GM12878 (cell line): Measurements from ENCODE around the gene HOXD11. TPM values are rescaled to one million over a fixed set of nuclear protein-coding genes. Genes with fewer than 3 reads are reported as not detected.

Experiments used
- ATAC-seq: fragments of 200-7000 bp; cut with Tn5 transposase; 3 replicates; pipeline ENCODE4 v1.9.1; 2020; ENCODE audit warnings: mild to moderate bottlenecking, moderate library complexity
- BruUV-seq: library from RNA; stranded (reverse); fragments of 400-500 nt; replicated peaks from 2 replicates; lab custom pipeline; 2021; lab: Mats Ljungman, UMichigan
- CTCF ChIA-PET: fragments of 300-600 bp; sonication (Branson Sonifier 250); formaldehyde crosslinking; extraction: SDS; loops from one replicate; lab custom pipeline; 2021; ENCODE audit warnings: inconsistent platforms; lab: Yijun Ruan, JAX
- POLR2A ChIA-PET: fragments of 350-600 bp; formaldehyde crosslinking; extraction: SDS; loops from one replicate; lab custom pipeline; 2021; ENCODE audit warnings: inconsistent platforms; lab: Charles Lee
- RAD21 ChIA-PET: fragments of 300-600 bp; sonication (Branson Sonifier 250); formaldehyde crosslinking; loops from one replicate; lab custom pipeline; 2023; ENCODE audit warnings: antibody characterized with exemption; ENCODE audit not compliant: unreplicated experiment; lab: Charles Lee
- SMC1A ChIA-PET: fragments of 300-600 bp; sonication (Branson Sonifier 250); formaldehyde crosslinking; loops from one replicate; lab custom pipeline; 2023; ENCODE audit not compliant: unreplicated experiment, uncharacterized antibody; lab: Charles Lee
- DNase-seq: peaks from one replicate; pipeline ENCODE4 v3.0.0-alpha.2; 2011; ENCODE audit warnings: low read depth, low spot score
- FAIRE-seq: peaks from 3 replicates; lab custom pipeline; 2011; peaks lifted over from hg19 to GRCh38; lab: Jason Lieb, UNC
- H2AFZ ChIP-seq: 2 replicates; pipeline ENCODE4 v1.6.0; 2011; ENCODE audit warnings: low read depth, low read length, control low read depth; ENCODE audit not compliant: control insufficient read depth
- H3K27ac ChIP-seq: 2 replicates; pipeline ENCODE4 v1.5.1; 2011; ENCODE audit warnings: control low read depth; ENCODE audit not compliant: control insufficient read depth, insufficient read depth
- H3K27me3 ChIP-seq, 2 experiments: replicated peaks in 1 of 2; 2 replicates each; pipeline versions ENCODE4 v1.6.0 to v1.6.1; 2011; ENCODE audit warnings: low read length in 1 of 2; ENCODE audit not compliant: control insufficient read depth in 2 of 2, insufficient read depth in 2 of 2
- H3K36me3 ChIP-seq, 2 experiments: 2 replicates each; pipeline ENCODE4 v1.5.1; 2011; ENCODE audit warnings: low read length in 1 of 2; ENCODE audit not compliant: control insufficient read depth in 2 of 2, insufficient read depth in 2 of 2
- H3K4me1 ChIP-seq: 2 replicates; pipeline ENCODE4 v1.6.1; 2011; ENCODE audit warnings: mild to moderate bottlenecking, low read length, moderate library complexity, mixed read lengths; ENCODE audit not compliant: control insufficient read depth, insufficient read depth
- H3K4me2 ChIP-seq: 2 replicates; pipeline ENCODE4 v1.6.0; 2011; ENCODE audit warnings: control low read depth; ENCODE audit not compliant: control insufficient read depth, insufficient read depth
- H3K4me3 ChIP-seq: fragments of 200-600 bp; sonication (generic); 2 replicates; pipeline ENCODE4 v1.5.1; 2016
- H3K79me2 ChIP-seq: 2 replicates; pipeline ENCODE4 v1.6.0; 2011; ENCODE audit warnings: low read length; ENCODE audit not compliant: control insufficient read depth, insufficient read depth
- H3K9ac ChIP-seq: 2 replicates; pipeline ENCODE4 v1.8.0; 2011; ENCODE audit warnings: low read length, control low read depth, mixed read lengths; ENCODE audit not compliant: control insufficient read depth, insufficient read depth
- H3K9me3 ChIP-seq: replicated peaks from 3 replicates; pipeline ENCODE4 v1.5.1; 2011; ENCODE audit warnings: mild to moderate bottlenecking, low read length; ENCODE audit not compliant: control insufficient read depth, insufficient read depth
- H4K20me1 ChIP-seq: 2 replicates; pipeline ENCODE4 v1.6.0; 2011; ENCODE audit not compliant: control insufficient read depth, insufficient read depth
- FOS ChIP-seq: IDR thresholded peaks from 3 replicates; pipeline ENCODE4 v1.6.1; 2011; ENCODE audit warnings: borderline replicate concordance; ENCODE audit not compliant: insufficient read length; ENCODE audit errors: extremely low read depth
- IRF3 ChIP-seq: fragments of 450-650 bp; IDR thresholded peaks from 2 replicates; pipeline ENCODE4 v1.6.1; 2014; ENCODE audit warnings: mild to moderate bottlenecking
- NKRF ChIP-seq: fragments of 450-650 bp; conservative IDR thresholded peaks from 2 replicates; pipeline ENCODE4 v1.6.1; 2017; ENCODE audit warnings: mild to moderate bottlenecking, moderate library complexity
- RB1 ChIP-seq: fragments of 450-650 bp; formaldehyde crosslinking; IDR thresholded peaks from 2 replicates; pipeline ENCODE4 v1.6.1; 2017; ENCODE audit warnings: mild to moderate bottlenecking, borderline replicate concordance
- SUZ12 ChIP-seq: fragments of 200-600 bp; sonication (generic); IDR thresholded peaks from one replicate; pipeline ENCODE4 v1.6.1; 2018; ENCODE audit warnings: antibody characterized with exemption, mild to moderate bottlenecking; ENCODE audit not compliant: unreplicated experiment
- TCF3 ChIP-seq: IDR thresholded peaks from 2 replicates; pipeline ENCODE4 v1.6.1; 2012; ENCODE audit warnings: low read depth, mild to moderate bottlenecking, low read length, borderline replicate concordance; ENCODE audit not compliant: insufficient read depth
- WGBS: methylation state at CpG from one replicate; pipeline ENCODE4 v1.1.6; 2016; ENCODE audit warnings: low lambda C conversion rate; ENCODE audit not compliant: insufficient replicate concordance, insufficient coverage; ENCODE audit errors: missing lambda C conversion rate; 5-methylcytosine and 5-hydroxymethylcytosine counted together
- in situ Hi-C: fragments of 300-500 bp; cut with MboI; formaldehyde crosslinking; loops from 9 replicates; pipeline ENCODE4 v1.14.3; 2018; ENCODE audit warnings: mixed read lengths
- intact Hi-C: fragments of 100-400 bp; cut with micrococcal nuclease; formaldehyde crosslinking; loops from one replicate; pipeline ENCODE4 v1.14.2; 2022; ENCODE audit not compliant: unreplicated experiment
- polyA plus RNA-seq, 11 experiments: library from polyadenylated mRNA; depleted of rRNA in 4 of 11; unstranded in 6 of 11; stranded (reverse) in 5 of 11; fragments of >200 nt; fragmentation: Nextera tagmentation in 4 of 11; fragmentation: Illumina TruSeq in 1 of 11; extraction: Ambion mirVana in 4 of 11; extraction: Trizol in 1 of 11; gene quantifications; 1 replicate in 1 of 11; 2 replicates in 10 of 11; pipeline versions ENCODE4 v1.2.1 to v1.2.3, GENCODE V29; 2011 to 2016; ENCODE audit warnings: inconsistent platforms in 2 of 11, missing spikeins in 2 of 11, low read depth in 1 of 11
- total RNA-seq, 4 experiments: library from RNA; depleted of rRNA in 3 of 4; stranded (reverse); fragments of >200 nt in 3 of 4; fragmentation: Illumina TruSeq in 1 of 4; extraction: Trizol in 1 of 4; gene quantifications; 2 replicates each; pipeline versions ENCODE4 v1.2.1 to v1.2.3, GENCODE V29; 2013 to 2021

HOXD11 gene
- total and polyA plus RNA-seq, 10 of the 15 experiments (the other 5 are each of a cell fraction or from before 2014, with no cell fraction given): not detected

GRCh38 chr2:176129813-176130146 is 22.7 kb downstream of the HOXD11 start (continued):
- TF ChIP-seq NKRF (no peak), FOS (no peak), TCF3 (no peak), RB1 (no peak)

GRCh38 chr2:176130147-176130956 is 23.3 kb downstream of the HOXD11 start:
- no peak for FAIRE-seq
- in situ Hi-C loops: loop anchor here (25.0 kb wide), 1 partner anchor 1207 kb away; no protein-coding TSS in a partner anchor
- H3K4me3 ChIP-seq: no peak overlapping the region

More at GRCh38 chr2:176130147-176130956, 23.3 kb downstream of the HOXD11 start:
- POLR2A ChIA-PET: interaction anchor here (0.5 kb wide), 1 partner anchor 1163 kb away, joined by 5 read pairs; no protein-coding TSS in a partner anchor
- peak; percentile 72 for TF ChIP-seq SUZ12
- no peak for TF ChIP-seq IRF3
- TF ChIP-seq, all 136 proteins: peak for 1
- H3K79me2 ChIP-seq: no peaks in the 10 kb centered on the region
- no peak overlapping the region for H3K27ac ChIP-seq
- DNase-seq (no peak), ATAC-seq (no peak)
- H3K9me3 ChIP-seq: peaks cover 1% of the 10 kb centered on the region; the same call in 2 of the 3 replicates
- no peaks in the 10 kb centered on the region for H4K20me1 ChIP-seq
- H3K36me3 ChIP-seq: no peaks in the 10 kb centered on the region
- no peak overlapping the region for H2AFZ ChIP-seq
- peaks cover 10 to 32% of the 10 kb centered on the region in 2 experiments for H3K27me3 ChIP-seq
- RAD21 ChIA-PET: interaction anchor here (2.4 kb wide), 1 partner anchor 1019 kb away, joined by 7 read pairs; no protein-coding TSS in a partner anchor
- 74% methylated on average over 65 of the region's 100 CpGs for WGBS
- no peak overlapping the region for H3K9ac ChIP-seq
- SMC1A ChIA-PET: interaction anchor here (1.1 to 2.0 kb wide), 3 partner anchors 10 to 1018 kb away, joined by 5 to 9 read pairs (median 7); no protein-coding TSS in a partner anchor
- H3K4me2 ChIP-seq: no peak overlapping the region
- intact Hi-C loops: no loop called here
- no peaks in the 10 kb centered on the region for H3K4me1 ChIP-seq
- CTCF ChIA-PET: interaction anchor here (0.6 to 3.4 kb wide), 6 partner anchors 19 to 1017 kb away, joined by 5 to 36 read pairs (median 8); no protein-coding TSS in a partner anchor
- BruUV-seq: no TSS peak
